ENCODE data around the gene GNAS. TPM values are rescaled to one million over a fixed set of nuclear protein-coding genes. Genes with fewer than 3 reads are reported as not detected.

Gene GNAS
- total and polyA plus RNA-seq, 4 donors = 115 to 360 (median 277) TPM

GRCh38 chr20:58938541-58938940, 86.0 kb downstream of the GNAS start:
- no peak overlapping the region for H3K9ac ChIP-seq (ENCODE audit: low read depth in 1 of 2, low read length in 2 of 2)
- 65% methylated on average over 1 of the region's 1 CpG for WGBS

GRCh38 chr20:58941471-58941870, 89.0 kb downstream of the GNAS start:
- no peaks in the 10 kb centered on the region for H3K9me3 ChIP-seq (ENCODE audit: control insufficient read depth in 4 of 4, low read length in 3 of 4)
- H3K27ac ChIP-seq (ENCODE audit: low read depth in 1 of 2, low read length in 2 of 2) = no peak overlapping the region
- H3K27me3 ChIP-seq (ENCODE audit: control insufficient read depth in 4 of 4, insufficient read depth in 4 of 4, low read length in 3 of 4) = no peaks in the 10 kb centered on the region
- 74% methylated on average over 3 of the region's 3 CpGs for WGBS
- no peak for DNase-seq (ENCODE audit: low spot score)
- H3K4me1 ChIP-seq (ENCODE audit: control insufficient read depth in 4 of 4, insufficient read depth in 4 of 4, low read length in 3 of 4) = no peaks in the 10 kb centered on the region
- no peaks in the 10 kb centered on the region for H3K36me3 ChIP-seq (ENCODE audit: control insufficient read depth in 4 of 4, insufficient read depth in 3 of 4, low read depth in 1 of 4, low read length in 3 of 4)
- H3K9ac ChIP-seq (ENCODE audit: low read depth in 1 of 2, low read length in 2 of 2) = no peak overlapping the region
- H3K4me3 ChIP-seq (ENCODE audit: low read depth in 1 of 3, low read length in 3 of 3) = no peak overlapping the region
- TF ChIP-seq ZBTB33 (IDR thresholded peaks at IDR 0.05) (no peak), TAF1 (conservative IDR thresholded peaks at IDR 0.05) (no peak), HNF4G (IDR thresholded peaks at IDR 0.05) (no peak), REST (IDR thresholded peaks at IDR 0.05) (no peak), FOXA1 (IDR thresholded peaks at IDR 0.05) (no peak), FOXA2 (IDR thresholded peaks at IDR 0.05) (no peak), ATF3 (IDR thresholded peaks at IDR 0.05) (no peak), MAX (IDR thresholded peaks at IDR 0.05) (no peak), RAD21 (IDR thresholded peaks at IDR 0.05) (no peak), GABPA (IDR thresholded peaks at IDR 0.05 in 1 of 2, conservative IDR thresholded peaks at IDR 0.05 in 1 of 2) (no peak), EGR1 (IDR thresholded peaks at IDR 0.05; ENCODE audit: low read depth in 2 of 2) (no peak), SP1 (IDR thresholded peaks at IDR 0.05) (no peak), HNF4A (conservative IDR thresholded peaks at IDR 0.05) (no peak), JUND (IDR thresholded peaks at IDR 0.05) (no peak), RXRA (IDR thresholded peaks at IDR 0.05) (no peak), NR2F2 (IDR thresholded peaks at IDR 0.05) (no peak), YY1 (IDR thresholded peaks at IDR 0.05) (no peak)

More at GRCh38 chr20:58938541-58938940, 86.0 kb downstream of the GNAS start:
- H3K36me3 ChIP-seq (ENCODE audit: control insufficient read depth in 4 of 4, insufficient read depth in 3 of 4, low read depth in 1 of 4, low read length in 3 of 4) = no peaks in the 10 kb centered on the region
- no peaks in the 10 kb centered on the region for H3K4me1 ChIP-seq (ENCODE audit: control insufficient read depth in 4 of 4, insufficient read depth in 4 of 4, low read length in 3 of 4)
- no peak overlapping the region for H3K4me3 ChIP-seq (ENCODE audit: low read depth in 1 of 3, low read length in 3 of 3)
- H3K27ac ChIP-seq (ENCODE audit: low read depth in 1 of 2, low read length in 2 of 2) = no peak overlapping the region
- no peak for TF ChIP-seq GABPA (IDR thresholded peaks at IDR 0.05 in 1 of 2, conservative IDR thresholded peaks at IDR 0.05 in 1 of 2)
- no peak for TF ChIP-seq RAD21 (IDR thresholded peaks at IDR 0.05)
- TF ChIP-seq RXRA (IDR thresholded peaks at IDR 0.05) = no peak
- no peak for TF ChIP-seq MAX (IDR thresholded peaks at IDR 0.05)
- TF ChIP-seq ZBTB33 (IDR thresholded peaks at IDR 0.05) = no peak
- no peak for TF ChIP-seq TAF1 (conservative IDR thresholded peaks at IDR 0.05)
- no peak for TF ChIP-seq ATF3 (IDR thresholded peaks at IDR 0.05)
- no peak for TF ChIP-seq FOXA2 (IDR thresholded peaks at IDR 0.05)
- no peak for DNase-seq (ENCODE audit: low spot score)
- H3K27me3 ChIP-seq (ENCODE audit: control insufficient read depth in 4 of 4, insufficient read depth in 4 of 4, low read length in 3 of 4) = no peaks in the 10 kb centered on the region
- H3K9me3 ChIP-seq (ENCODE audit: control insufficient read depth in 4 of 4, low read length in 3 of 4) = no peaks in the 10 kb centered on the region

Measured in liver (tissue), 9 donors.